Transverse colon (tissue), 4 donors: ENCODE measurements around the gene JAG1.

Experiments used
- POLR2AphosphoS5 ChIP-seq, 3 donors: sonication (generic); formaldehyde crosslinking; IDR thresholded peaks; one replicate each; pipeline ENCODE4 v1.6.1; 2016; ENCODE audit warnings: antibody characterized with exemption in 3 of 3
- TF ChIP-seq, protein P1 (sequence below), 5 experiments: fragments of 200-600 bp in 3 of 5; fragments of 450-650 bp in 2 of 5; sonication (generic) in 3 of 5; IDR thresholded peaks; 1 replicate in 2 of 5; 2 replicates in 3 of 5; pipeline ENCODE4 v1.5.1; 2016 to 2017; ENCODE audit warnings: antibody characterized with exemption in 5 of 5, inconsistent platforms in 3 of 5, mild to moderate bottlenecking in 2 of 5, moderate library complexity in 1 of 5

DNA sequence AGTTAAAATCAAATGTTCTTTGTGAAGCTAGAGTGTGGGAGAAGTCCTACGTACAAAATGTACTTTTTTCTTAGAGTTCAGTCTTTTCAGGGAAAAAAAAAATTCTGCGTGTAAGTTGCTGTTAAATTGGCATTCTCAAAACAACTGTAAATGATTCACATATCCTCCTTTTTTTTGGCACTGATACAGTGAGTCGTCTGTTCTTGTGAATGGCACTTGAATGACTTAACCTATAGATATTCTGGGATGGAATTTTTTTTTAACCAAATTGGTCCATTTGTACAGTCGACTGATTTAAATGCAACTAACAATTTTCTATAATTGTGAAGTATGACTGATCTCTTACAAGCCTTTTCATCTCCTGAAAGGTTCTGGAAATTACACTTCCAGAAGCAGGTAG lies 5.5 kb upstream of the JAG1 start:
- TF ChIP-seq POLR2AphosphoS5 (IDR thresholded peaks at IDR 0.05) = no peak
- TF ChIP-seq, protein P1, sequence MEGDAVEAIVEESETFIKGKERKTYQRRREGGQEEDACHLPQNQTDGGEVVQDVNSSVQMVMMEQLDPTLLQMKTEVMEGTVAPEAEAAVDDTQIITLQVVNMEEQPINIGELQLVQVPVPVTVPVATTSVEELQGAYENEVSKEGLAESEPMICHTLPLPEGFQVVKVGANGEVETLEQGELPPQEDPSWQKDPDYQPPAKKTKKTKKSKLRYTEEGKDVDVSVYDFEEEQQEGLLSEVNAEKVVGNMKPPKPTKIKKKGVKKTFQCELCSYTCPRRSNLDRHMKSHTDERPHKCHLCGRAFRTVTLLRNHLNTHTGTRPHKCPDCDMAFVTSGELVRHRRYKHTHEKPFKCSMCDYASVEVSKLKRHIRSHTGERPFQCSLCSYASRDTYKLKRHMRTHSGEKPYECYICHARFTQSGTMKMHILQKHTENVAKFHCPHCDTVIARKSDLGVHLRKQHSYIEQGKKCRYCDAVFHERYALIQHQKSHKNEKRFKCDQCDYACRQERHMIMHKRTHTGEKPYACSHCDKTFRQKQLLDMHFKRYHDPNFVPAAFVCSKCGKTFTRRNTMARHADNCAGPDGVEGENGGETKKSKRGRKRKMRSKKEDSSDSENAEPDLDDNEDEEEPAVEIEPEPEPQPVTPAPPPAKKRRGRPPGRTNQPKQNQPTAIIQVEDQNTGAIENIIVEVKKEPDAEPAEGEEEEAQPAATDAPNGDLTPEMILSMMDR (IDR thresholded peaks at IDR 0.05) = no peak
